Right lung (tissue), 5 donors: ENCODE measurements around the gene UGT3A2. TPM values are rescaled to one million over a fixed set of nuclear protein-coding genes. Genes with fewer than 3 reads are reported as not detected.

Source experiments
- DNase-seq, 2 donors: peaks; one replicate each; pipeline ENCODE4 v3.0.0-alpha.2; 2013
- polyA plus RNA-seq, 5 donors: library from polyadenylated mRNA; unstranded; fragments of 120-200 nt; gene quantifications; one replicate each; pipeline versions ENCODE4 v1.2.1 to v1.2.3, GENCODE V29; 2013; ENCODE audit warnings: inconsistent platforms in 1 of 5, low replicate concordance in 1 of 5; ENCODE audit not compliant: insufficient read length in 5 of 5, insufficient read depth in 1 of 5

Gene UGT3A2
- polyA plus RNA-seq, 5 donors = 0.06 to 0.13 (median 0.09) TPM

DNA sequence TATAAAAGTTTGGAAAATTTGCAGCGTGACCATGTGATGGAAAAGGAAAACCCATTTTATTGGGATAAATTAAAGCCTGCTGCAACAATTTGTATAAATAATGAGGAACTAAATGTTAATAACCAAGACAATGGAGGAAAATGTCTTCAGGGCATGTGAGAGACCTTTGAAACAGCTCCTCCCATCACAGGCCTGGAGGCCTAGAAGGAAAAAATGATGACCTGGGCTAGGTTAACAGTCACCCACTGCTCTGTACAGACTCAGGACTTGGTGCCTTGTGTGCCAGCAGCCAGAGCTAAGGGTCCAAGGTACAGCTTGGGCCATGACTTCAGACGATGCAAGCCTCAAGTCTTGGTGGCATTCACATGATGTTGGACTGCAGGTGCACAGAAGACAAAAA, 53.5 kb downstream of the UGT3A2 start:
- DNase-seq = no peak

- DNase-seq = no peak
These were observed 57.0 kb downstream of the UGT3A2 start for GRCh38 chr5:36009698-36010097.

DNA sequence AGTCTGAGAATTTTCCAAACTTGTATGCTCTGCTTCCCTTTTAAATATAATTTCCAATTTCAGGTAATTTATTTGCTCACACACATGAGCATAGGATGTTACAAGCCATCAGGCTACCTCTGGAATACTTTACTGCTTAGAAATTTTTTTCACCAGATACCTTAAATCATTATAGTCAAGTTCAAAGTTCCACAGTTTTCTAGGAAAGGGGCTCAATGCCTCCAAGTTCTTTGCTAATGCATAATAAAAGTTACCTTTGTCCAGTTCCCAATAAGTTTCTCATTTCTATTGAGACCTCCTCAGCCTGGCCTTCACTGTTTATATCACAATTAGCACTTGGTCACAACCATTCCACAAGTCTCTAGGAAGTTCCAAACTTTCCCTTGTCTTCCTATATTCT, 59.3 kb downstream of the UGT3A2 start:
- no peak for DNase-seq

- DNase-seq = no peak
These were observed 60.5 kb downstream of the UGT3A2 start for GRCh38 chr5:36006163-36006562.

DNA sequence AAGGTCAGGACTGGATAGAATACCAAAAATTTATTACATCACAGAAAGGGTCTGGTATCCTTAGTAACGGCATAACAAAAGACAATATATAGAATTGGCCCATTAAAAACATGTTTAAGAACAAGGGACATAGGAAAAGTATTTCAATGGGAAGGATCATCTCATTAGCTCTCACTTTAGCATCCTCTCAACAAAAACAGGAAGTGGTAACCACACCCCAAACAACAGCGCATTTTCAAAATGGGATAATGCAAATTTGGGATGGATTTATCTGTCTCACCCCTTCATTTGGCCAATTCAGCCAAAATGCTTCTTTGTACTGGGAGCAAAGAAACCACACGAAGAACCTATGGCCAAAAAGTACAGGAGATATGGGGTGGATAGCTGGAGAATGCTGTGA, 65.7 kb downstream of the UGT3A2 start:
- DNase-seq = no peak

DNA sequence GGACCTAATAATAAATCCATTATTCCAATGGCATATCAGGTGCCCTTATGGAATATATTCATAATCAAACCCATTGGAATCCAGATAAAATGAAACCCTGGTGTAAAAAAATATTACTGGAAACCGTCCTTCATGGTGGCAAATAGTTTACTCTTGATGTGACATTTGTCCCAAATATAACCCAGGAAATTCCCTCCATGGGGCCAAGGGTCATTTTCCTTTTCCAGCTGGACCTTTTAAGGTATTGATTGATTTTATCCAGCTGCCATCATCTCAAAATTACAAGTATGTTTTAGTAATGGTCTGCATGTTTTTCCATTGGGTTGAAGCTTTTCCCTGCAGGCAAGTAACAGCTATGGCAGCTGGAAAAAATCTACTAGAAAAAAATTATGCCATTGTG, 67.1 kb downstream of the UGT3A2 start:
- no peak for DNase-seq

DNA sequence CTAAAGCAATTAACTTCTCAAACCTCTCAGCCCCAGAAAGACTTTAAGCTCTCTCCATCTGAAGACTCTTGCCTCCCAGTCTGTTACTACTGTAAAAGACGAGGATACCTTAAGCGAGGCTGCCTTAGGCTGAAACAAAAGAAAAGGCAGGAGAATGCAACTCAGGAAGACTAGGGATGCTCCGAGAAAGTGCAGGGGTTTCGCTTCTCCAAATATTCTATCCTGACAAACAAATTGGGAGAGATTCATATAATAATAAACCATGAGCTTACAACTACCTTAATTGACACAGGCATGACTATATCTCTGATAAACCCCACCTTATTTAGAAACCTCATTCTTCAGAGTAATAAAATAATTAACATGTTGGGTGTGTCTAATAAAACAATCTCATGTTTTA, 70.6 kb downstream of the UGT3A2 start:
- DNase-seq = no peak

- DNase-seq = no peak
These were observed 75.6 kb downstream of the UGT3A2 start, which contains the start of gene UGT3A1 for GRCh38 chr5:35990941-35991611. Gene UGT3A1 (minus strand): TSS chr5:35991390. CDS start chr5:35991240, 150 bp downstream.

DNA sequence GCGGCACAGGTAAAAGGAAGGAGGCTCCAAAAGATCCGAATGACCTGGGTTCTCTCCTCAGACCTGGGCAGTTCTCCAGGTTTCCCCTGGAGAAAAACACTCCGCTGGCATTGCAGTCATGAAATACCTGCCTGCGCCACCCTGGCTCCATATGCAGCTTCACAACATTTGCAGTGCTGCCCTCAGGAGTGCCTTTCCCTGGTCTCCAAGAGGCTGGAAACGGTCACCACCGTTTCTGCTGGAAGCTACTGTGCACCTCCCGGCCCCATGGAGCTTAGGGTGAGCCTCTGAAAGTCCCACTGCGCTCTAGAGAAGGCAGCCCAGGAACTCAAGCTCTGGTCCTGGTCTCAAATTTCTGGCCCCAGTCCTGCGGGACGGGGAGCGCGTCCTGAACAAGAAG, 76.2 kb downstream of the UGT3A2 start:
- DNase-seq = no peak

DNA sequence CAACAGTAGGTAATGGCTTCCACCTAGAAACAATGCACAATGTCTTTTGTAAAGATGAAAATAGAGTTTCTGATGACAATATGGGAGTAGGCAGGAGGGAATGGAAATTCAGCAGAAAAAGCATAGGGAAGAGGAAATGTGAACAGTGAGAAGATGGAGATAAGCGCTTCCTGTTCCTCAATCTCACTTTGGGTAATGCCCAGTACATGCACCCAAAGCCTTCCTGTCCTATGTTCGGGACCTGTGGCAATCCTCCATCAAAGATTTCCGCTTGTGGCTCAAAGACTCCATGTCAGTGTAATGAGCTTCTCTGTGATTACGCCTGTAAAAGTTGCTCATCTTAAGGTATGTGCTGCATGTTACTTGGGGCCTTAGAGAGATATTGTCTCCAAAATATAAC, 78.2 kb downstream of the UGT3A2 start:
- no peak for DNase-seq

DNA sequence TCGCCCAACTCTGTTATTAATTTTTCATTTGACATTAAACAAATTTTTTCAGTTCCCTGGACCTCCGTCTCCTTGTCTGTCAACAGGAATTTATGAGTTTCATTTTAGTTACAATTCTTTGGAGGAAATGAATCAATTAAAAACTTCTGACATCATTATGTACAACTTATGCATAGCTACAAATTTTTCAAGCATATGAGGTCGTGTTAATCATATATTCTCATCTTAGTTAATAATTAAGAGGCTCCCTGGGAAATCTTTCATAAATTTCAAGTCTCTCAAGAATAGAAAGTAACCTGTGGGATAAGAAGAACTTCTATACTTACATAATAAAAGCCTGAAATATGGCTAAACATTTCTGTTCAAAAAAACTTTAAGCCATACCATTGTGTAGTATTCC, 78.9 kb downstream of the UGT3A2 start:
- no peak for DNase-seq

Other genes starting within 250 kb of the UGT3A2 start
- gene IL7R, start 210.0 kb downstream of the UGT3A2 start, polyA plus RNA-seq = 10 to 100 TPM in 2 of 5 donors, 1 to 10 TPM in 3; 8.4 to 11.0 (median 8.9) TPM
- gene CAPSL, start 128.3 kb downstream of the UGT3A2 start, polyA plus RNA-seq = 10 to 100 TPM in 2 of 5 donors, 1 to 10 TPM in 3; 3.3 to 12.1 (median 9.1) TPM
- gene UGT3A1, start 75.5 kb downstream of the UGT3A2 start, polyA plus RNA-seq = 1 to 10 TPM in 1 of 5 donors, under 1 TPM in 1, not detected in 3; 0.16 to 1.0 TPM
- gene LMBRD2, start 85.0 kb upstream of the UGT3A2 start, polyA plus RNA-seq = 10 to 100 TPM in 4 of 5 donors, 1 to 10 TPM in 1; 7.6 to 11.9 (median 11.9) TPM
- 10 to 100 TPM; 39.7 to 63.6 (median 52.2) TPM for gene SKP2, start 85.2 kb upstream of the UGT3A2 start, polyA plus RNA-seq
- gene NADK2, start 175.0 kb upstream of the UGT3A2 start, polyA plus RNA-seq = 10 to 100 TPM; 32.9 to 55.1 (median 52.6) TPM
- gene RANBP3L, start 235.0 kb upstream of the UGT3A2 start, polyA plus RNA-seq = 1 to 10 TPM in 4 of 5 donors, under 1 TPM in 1; 0.73 to 2.8 (median 1.7) TPM